HCT116 (cell line): Measurements from ENCODE around the gene MSLN. TPM values are rescaled to one million over a fixed set of nuclear protein-coding genes. Genes with fewer than 3 reads are reported as not detected.
A peak's percentile ranks its signal among the peaks of the same experiment; 100 is the strongest.

Experiments
- ATAC-seq: fragments of 200-7000 bp; cut with Tn5 transposase; 2 replicates; pipeline ENCODE4 v1.9.1; 2020; ENCODE audit warnings: mild to moderate bottlenecking, moderate library complexity
- BruUV-seq: library from RNA; stranded (reverse); fragments of 400-500 nt; replicated peaks from 2 replicates; lab custom pipeline; 2021; lab: Mats Ljungman, UMichigan
- CTCF ChIA-PET: fragments of 300-600 bp; sonication (Branson Sonifier 250); formaldehyde crosslinking; loops from one replicate; lab custom pipeline; 2021; ENCODE audit warnings: antibody characterized with exemption; lab: Charles Lee
- POLR2A ChIA-PET: fragments of 300-600, 350-600 bp; sonication (Branson Sonifier 250); formaldehyde crosslinking; loops from one replicate; lab custom pipeline; 2021; ENCODE audit warnings: antibody characterized with exemption; lab: Charles Lee
- RAD21 ChIA-PET, 2 experiments: fragments of 300-600 bp; sonication (Branson Sonifier 250); formaldehyde crosslinking; loops; one replicate each; lab custom pipeline; 2023; ENCODE audit warnings: low total read pairs in 2 of 2; ENCODE audit not compliant: uncharacterized antibody in 2 of 2, unreplicated experiment in 2 of 2, low non-redundant PET in 1 of 2; lab: Charles Lee
- DNase-seq: peaks from one replicate; pipeline ENCODE4 v3.0.0-alpha.2; 2010; ENCODE audit warnings: low read depth, low spot score
- H2AFZ ChIP-seq: fragments of 200-600 bp; shearing (Covaris generic), sonication (generic); 2 replicates; pipeline ENCODE4 v1.6.1; 2017; ENCODE audit warnings: low read depth, mixed run types, mixed read lengths, antibody characterized with exemption, low read length; ENCODE audit not compliant: poor library complexity, severe bottlenecking
- H3K27ac ChIP-seq: 2 replicates; pipeline ENCODE4 v1.5.1; 2012; ENCODE audit warnings: low read depth, low read length
- H3K27me3 ChIP-seq: fragments of 200-600 bp; sonication (generic); 2 replicates; pipeline ENCODE4 v1.6.1; 2016; ENCODE audit warnings: mixed run types, low read length, mixed read lengths; ENCODE audit not compliant: insufficient read depth
- H3K36me3 ChIP-seq, 2 experiments: fragments of 200-500 bp in 1 of 2; fragments of 200-600 bp in 1 of 2; sonication (Bioruptor generic) in 1 of 2; sonication (generic) in 1 of 2; 2 replicates each; pipeline versions ENCODE4 v1.5.1 to v1.6.1; 2014 to 2016; ENCODE audit warnings: low read length in 2 of 2, inconsistent platforms in 1 of 2, mixed read lengths in 1 of 2, mixed run types in 1 of 2; ENCODE audit not compliant: insufficient read depth in 2 of 2, control insufficient read depth in 1 of 2
- H3K4me1 ChIP-seq, 2 experiments: fragments of 200-600 bp in 1 of 2; sonication (generic) in 1 of 2; 2 replicates each; pipeline versions ENCODE4 v1.5.1 to v1.6.1; 2012 to 2017; ENCODE audit warnings: low read length in 2 of 2, inconsistent platforms in 1 of 2, mild to moderate bottlenecking in 1 of 2, mixed read lengths in 1 of 2, mixed run types in 1 of 2, moderate library complexity in 1 of 2; ENCODE audit not compliant: insufficient read depth in 2 of 2, control insufficient read depth in 1 of 2
- H3K4me2 ChIP-seq: fragments of 200-600 bp; sonication (generic); 2 replicates; pipeline ENCODE4 v1.6.1; 2017; ENCODE audit warnings: mixed run types, low read length, mixed read lengths
- H3K4me3 ChIP-seq, 2 experiments: fragments of 200-600 bp in 1 of 2; sonication (generic) in 1 of 2; replicated peaks in 1 of 2; 2 replicates each; pipeline ENCODE4 v1.5.1; 2011 to 2016; ENCODE audit warnings: low read length in 2 of 2, control low read depth in 1 of 2, low read depth in 1 of 2, mild to moderate bottlenecking in 1 of 2, mixed read lengths in 1 of 2, mixed run types in 1 of 2
- H3K79me2 ChIP-seq: fragments of 200-600 bp; sonication (generic); 2 replicates; pipeline ENCODE4 v1.6.1; 2017; ENCODE audit warnings: mild to moderate bottlenecking, mixed run types, low read length, moderate library complexity, mixed read lengths; ENCODE audit not compliant: insufficient read depth
- H3K9ac ChIP-seq: fragments of 200-600 bp; sonication (generic); 2 replicates; pipeline ENCODE4 v1.6.1; 2016; ENCODE audit warnings: low read length, mixed read lengths
- H3K9me2 ChIP-seq: fragments of 200-600 bp; sonication (generic), shearing (Covaris generic); 2 replicates; pipeline ENCODE4 v1.6.1; 2017; ENCODE audit warnings: mixed run types, mild to moderate bottlenecking, moderate library complexity; ENCODE audit not compliant: insufficient read depth
- H3K9me3 ChIP-seq, 2 experiments: fragments of 200-500 bp in 1 of 2; fragments of 200-600 bp in 1 of 2; sonication (Bioruptor generic) in 1 of 2; sonication (generic) in 1 of 2; 2 replicates each; pipeline ENCODE4 v1.6.1; 2014 to 2017; ENCODE audit warnings: low read length in 2 of 2, mixed read lengths in 2 of 2, inconsistent platforms in 1 of 2, low read depth in 1 of 2, mild to moderate bottlenecking in 1 of 2, mixed run types in 1 of 2, moderate library complexity in 1 of 2; ENCODE audit not compliant: control insufficient read depth in 1 of 2, insufficient read depth in 1 of 2
- H4K20me1 ChIP-seq: fragments of 200-600 bp; sonication (generic), shearing (Covaris generic); 2 replicates; pipeline ENCODE4 v1.6.1; 2017; ENCODE audit warnings: mixed run types, mild to moderate bottlenecking, moderate library complexity; ENCODE audit not compliant: insufficient read depth
- CBX3 ChIP-seq: IDR thresholded peaks from 2 replicates; pipeline ENCODE4 v1.6.1; 2012; ENCODE audit warnings: low read depth
- POLR2A ChIP-seq: IDR thresholded peaks from 2 replicates; pipeline ENCODE4 v1.7.0; 2011; ENCODE audit warnings: borderline replicate concordance; ENCODE audit not compliant: insufficient read depth, insufficient read length; ENCODE audit errors: extremely low read depth
- POLR2AphosphoS5 ChIP-seq: IDR thresholded peaks from 2 replicates; pipeline ENCODE4 v1.6.1; 2011; ENCODE audit warnings: mild to moderate bottlenecking, low read depth, low read length, moderate library complexity
- SIN3A ChIP-seq: IDR thresholded peaks from 2 replicates; pipeline ENCODE4 v1.6.1; 2012; ENCODE audit warnings: low read depth
- TCF7L2 ChIP-seq: IDR thresholded peaks from 2 replicates; pipeline ENCODE4 v1.7.0; 2011; ENCODE audit warnings: borderline replicate concordance, inconsistent platforms; ENCODE audit not compliant: insufficient read depth, insufficient read length; ENCODE audit errors: extremely low read depth
- YY1 ChIP-seq: IDR thresholded peaks from 2 replicates; pipeline ENCODE4 v1.6.1; 2011; ENCODE audit warnings: low read length, low read depth, moderate library complexity, mild to moderate bottlenecking; ENCODE audit not compliant: insufficient replicate concordance; ENCODE audit errors: extremely low read depth
- ZFX ChIP-seq: fragments of 450-650 bp; IDR thresholded peaks from 2 replicates; pipeline ENCODE4 v1.6.1; 2017
- intact Hi-C: fragments of 100-400 bp; cut with micrococcal nuclease; formaldehyde crosslinking; loops from 2 replicates; pipeline ENCODE4 v1.10.0; 2022
- total RNA-seq: library from RNA; stranded (reverse); gene quantifications from one replicate; pipeline ENCODE4 v1.2.1, GENCODE V29; 2021; ENCODE audit not compliant: unreplicated experiment

Gene MSLN
- total RNA-seq, 1 experiment from 2014 or later: 40.9 TPM

DNA sequence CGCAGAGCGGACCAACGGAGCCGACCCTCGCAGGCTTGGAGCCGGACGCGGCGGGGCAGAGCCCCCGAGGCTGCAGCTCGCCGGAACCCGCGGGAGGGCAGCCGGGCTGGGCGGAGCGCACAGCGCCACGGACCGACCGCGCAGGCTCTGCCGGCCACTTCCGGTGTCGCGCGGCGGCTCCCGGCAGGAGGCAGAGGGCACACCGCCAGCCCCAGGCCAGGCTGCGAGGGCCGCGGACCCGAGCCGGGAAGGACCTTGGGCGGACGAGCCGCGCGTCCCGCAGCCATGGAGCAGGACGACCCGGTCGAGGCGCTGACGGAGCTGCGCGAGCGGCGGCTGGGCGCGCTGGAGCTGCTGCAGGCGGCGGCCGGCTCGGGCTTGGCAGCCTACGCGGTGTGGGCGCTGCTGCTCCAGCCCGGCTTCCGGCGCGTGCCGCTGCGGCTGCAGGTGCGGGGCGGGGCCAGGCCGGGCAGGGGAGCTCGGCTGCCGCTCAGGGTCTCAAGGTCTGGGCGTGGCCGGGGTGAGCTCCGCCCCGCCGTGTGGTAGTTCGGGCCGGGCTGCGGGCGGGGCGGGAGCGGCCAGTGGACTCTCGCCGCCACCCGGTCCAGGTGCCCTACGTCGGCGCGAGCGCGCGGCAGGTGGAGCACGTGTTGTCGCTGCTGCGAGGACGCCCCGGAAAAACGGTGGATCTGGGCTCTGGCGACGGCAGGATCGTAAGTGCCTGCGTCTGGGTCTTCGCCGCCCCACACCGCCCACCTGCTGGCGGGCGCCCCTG is 39.4 kb upstream of the MSLN start, which contains the start of gene ANTKMT:
Gene ANTKMT (plus strand): TSS at position 157 of the 775 bp plus-strand sequence. CDS start 129 bp downstream, at position 286.
- TF ChIP-seq SIN3A (no peak), CBX3 (no peak), ZFX (peak; percentile 93), POLR2A (peak; percentile 90), TCF7L2 (peak; percentile 32), YY1 (peak; percentile 30), POLR2AphosphoS5 (peak; percentile 81)
- ChIA-PET CTCF (interaction anchor here (0.7 to 2.6 kb wide), 5 partner anchors 9 to 336 kb away, joined by 3 to 11 read pairs (median 6); partner anchors contain the start of gene MSLN), POLR2A (interaction anchor here (0.6 to 1.4 kb wide), 5 partner anchors 9 to 368 kb away, joined by 3 to 7 read pairs (median 5); partner anchors contain the start of genes CIAO3 and MSLN), RAD21 (interaction anchor here in 1 of 2 experiments (1.0 kb wide), 1 partner anchor 67 kb away, joined by 3 read pairs; the partner anchor contains the start of genes CHTF18 and RPUSD1)
- Histone ChIP-seq H3K27me3 (no peaks in the 10 kb centered on the region), H3K27ac (peak within 1 kb of the TSS; percentile 100), H3K36me3 (no peaks in the 10 kb centered on the region), H3K9me3 (no peaks in the 10 kb centered on the region), H3K4me1 (peaks cover 33 to 68% of the 10 kb centered on the region in 2 experiments), H3K4me3 (peak within 1 kb of the TSS; percentile 82 to 87), H2AFZ (no peak within 1 kb of the TSS), H3K79me2 (peaks cover 21% of the 10 kb centered on the region), H4K20me1 (peaks cover 3% of the 10 kb centered on the region; the same call in 1 of the 2 replicates), H3K9ac (peak within 1 kb of the TSS; percentile 98), H3K4me2 (peak within 1 kb of the TSS; percentile 80), H3K9me2 (no peaks in the 10 kb centered on the region)
- BruUV-seq: no TSS peak
- DNase-seq (no peak), ATAC-seq (peak; percentile 71)
- intact Hi-C loops: no loop called here
